HG02938 (cell line): ENCODE data around the gene ADRA2C.

ENCODE experiments used
- ATAC-seq: cut with Tn5 transposase; IDR thresholded peaks from one replicate; pipeline ENCODE4 v1.9.1; 2021; ENCODE audit warnings: mild to moderate bottlenecking, moderate library complexity; ENCODE audit not compliant: unreplicated experiment

The ADRA2C gene

DNA sequence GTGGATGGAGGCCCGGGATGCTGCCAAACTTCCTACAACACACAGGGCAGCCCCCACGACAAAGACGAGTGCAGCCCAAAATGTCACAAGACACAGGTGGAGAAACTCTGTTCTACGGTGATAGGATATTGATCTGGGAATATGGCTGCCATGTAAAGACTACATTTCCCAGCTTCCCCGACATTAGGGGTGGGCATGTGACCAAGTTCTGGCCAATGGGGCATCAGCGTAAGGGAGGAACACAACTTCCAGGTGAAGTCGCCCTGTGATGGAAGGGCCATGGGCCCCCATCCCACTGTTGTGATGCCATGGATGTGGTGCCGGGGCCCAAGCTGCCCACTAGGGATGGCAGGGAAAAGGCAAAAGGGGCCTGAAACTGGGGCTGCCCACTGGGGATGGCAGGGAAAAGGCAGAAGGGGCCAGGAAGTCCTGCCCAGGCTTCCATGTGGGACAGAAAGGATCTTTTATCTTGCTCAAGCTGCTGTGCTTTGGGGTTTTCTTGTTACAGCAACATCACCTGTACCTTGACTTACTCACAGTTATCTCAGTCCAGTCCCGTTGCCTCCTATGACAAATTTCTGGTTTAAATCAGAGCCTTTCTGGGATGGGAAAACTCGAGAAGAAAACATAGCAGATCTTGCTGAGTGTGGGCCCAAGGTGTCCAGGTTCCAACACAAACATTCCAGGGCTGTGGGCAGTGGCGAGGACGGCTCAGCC, 9.7 kb upstream of the ADRA2C start:
- ATAC-seq: no peak

DNA sequence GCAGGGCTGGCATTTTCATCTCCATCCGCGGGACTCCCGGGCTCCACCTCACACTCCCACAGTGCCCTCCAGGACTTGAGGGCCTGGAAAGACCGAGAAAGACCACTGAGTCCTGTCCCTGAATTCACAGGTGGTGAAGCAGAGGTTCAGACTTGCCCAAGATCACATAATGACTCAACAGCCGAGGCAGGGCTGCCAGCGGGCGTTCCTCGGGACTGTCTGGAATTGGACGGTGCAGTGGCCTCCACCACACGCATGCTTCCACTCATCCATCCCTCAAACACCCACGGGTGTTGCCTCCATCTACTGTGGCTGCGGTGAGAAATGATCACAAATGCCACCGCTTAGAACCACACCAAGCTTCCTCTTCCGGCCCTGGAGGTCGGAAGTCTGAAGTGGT, 6.9 kb upstream of the ADRA2C start:
- no peak for ATAC-seq

- ATAC-seq: no peak
Observed at GRCh38 chr4:3760346-3760745, 5.8 kb upstream of the ADRA2C start.

GRCh38 chr4:3760841-3761240, 5.3 kb upstream of the ADRA2C start:
- no peak for ATAC-seq

DNA sequence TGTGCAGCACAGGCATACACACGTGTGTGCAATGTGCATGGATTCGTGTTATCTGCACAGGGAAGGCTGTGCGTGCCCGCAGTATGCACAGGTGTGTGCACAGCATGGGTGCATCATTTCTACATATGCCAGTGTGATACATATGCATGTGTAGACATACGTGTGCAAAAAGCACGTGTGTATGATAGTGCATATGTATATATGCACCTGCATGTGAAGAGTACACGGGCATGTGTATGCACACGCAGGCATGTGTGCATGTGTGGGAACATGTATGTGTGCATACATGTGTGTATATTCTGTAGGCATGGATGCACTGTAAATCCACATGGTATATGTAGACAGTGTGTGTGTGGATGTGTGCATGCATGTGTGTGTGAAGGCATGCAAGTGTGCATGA, 3.9 kb upstream of the ADRA2C start:
- no peak for ATAC-seq

- ATAC-seq: no peak
Observed at GRCh38 chr4:3762753-3763549, 3.2 kb upstream of the ADRA2C start.

- ATAC-seq: no peak
Observed at GRCh38 chr4:3765271-3766035, 732 bp upstream of the ADRA2C start.

DNA sequence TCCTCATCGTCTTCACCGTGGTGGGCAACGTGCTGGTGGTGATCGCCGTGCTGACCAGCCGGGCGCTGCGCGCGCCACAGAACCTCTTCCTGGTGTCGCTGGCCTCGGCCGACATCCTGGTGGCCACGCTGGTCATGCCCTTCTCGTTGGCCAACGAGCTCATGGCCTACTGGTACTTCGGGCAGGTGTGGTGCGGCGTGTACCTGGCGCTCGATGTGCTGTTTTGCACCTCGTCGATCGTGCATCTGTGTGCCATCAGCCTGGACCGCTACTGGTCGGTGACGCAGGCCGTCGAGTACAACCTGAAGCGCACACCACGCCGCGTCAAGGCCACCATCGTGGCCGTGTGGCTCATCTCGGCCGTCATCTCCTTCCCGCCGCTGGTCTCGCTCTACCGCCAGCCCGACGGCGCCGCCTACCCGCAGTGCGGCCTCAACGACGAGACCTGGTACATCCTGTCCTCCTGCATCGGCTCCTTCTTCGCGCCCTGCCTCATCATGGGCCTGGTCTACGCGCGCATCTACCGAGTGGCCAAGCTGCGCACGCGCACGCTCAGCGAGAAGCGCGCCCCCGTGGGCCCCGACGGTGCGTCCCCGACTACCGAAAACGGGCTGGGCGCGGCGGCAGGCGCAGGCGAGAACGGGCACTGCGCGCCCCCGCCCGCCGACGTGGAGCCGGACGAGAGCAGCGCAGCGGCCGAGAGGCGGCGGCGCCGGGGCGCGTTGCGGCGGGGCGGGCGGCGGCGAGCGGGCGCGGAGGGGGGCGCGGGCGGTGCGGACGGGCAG, 792 bp downstream of the ADRA2C start:
- ATAC-seq: no peak

DNA sequence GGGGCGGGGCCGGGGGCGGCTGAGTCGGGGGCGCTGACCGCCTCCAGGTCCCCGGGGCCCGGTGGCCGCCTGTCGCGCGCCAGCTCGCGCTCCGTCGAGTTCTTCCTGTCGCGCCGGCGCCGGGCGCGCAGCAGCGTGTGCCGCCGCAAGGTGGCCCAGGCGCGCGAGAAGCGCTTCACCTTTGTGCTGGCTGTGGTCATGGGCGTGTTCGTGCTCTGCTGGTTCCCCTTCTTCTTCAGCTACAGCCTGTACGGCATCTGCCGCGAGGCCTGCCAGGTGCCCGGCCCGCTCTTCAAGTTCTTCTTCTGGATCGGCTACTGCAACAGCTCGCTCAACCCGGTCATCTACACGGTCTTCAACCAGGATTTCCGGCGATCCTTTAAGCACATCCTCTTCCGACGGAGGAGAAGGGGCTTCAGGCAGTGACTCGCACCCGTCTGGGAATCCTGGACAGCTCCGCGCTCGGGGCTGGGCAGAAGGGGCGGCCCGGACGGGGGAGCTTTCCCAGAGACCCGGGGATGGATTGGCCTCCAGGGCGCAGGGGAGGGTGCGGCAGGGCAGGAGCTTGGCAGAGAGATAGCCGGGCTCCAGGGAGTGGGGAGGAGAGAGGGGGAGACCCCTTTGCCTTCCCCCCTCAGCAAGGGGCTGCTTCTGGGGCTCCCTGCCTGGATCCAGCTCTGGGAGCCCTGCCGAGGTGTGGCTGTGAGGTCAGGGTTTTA, 1.5 kb downstream of the ADRA2C start:
- ATAC-seq: no peak

- no peak for ATAC-seq
Observed at GRCh38 chr4:3768842-3769641, 2.9 kb downstream of the ADRA2C start.

- no peak for ATAC-seq
Observed at GRCh38 chr4:3769642-3770184, 3.5 kb downstream of the ADRA2C start.

DNA sequence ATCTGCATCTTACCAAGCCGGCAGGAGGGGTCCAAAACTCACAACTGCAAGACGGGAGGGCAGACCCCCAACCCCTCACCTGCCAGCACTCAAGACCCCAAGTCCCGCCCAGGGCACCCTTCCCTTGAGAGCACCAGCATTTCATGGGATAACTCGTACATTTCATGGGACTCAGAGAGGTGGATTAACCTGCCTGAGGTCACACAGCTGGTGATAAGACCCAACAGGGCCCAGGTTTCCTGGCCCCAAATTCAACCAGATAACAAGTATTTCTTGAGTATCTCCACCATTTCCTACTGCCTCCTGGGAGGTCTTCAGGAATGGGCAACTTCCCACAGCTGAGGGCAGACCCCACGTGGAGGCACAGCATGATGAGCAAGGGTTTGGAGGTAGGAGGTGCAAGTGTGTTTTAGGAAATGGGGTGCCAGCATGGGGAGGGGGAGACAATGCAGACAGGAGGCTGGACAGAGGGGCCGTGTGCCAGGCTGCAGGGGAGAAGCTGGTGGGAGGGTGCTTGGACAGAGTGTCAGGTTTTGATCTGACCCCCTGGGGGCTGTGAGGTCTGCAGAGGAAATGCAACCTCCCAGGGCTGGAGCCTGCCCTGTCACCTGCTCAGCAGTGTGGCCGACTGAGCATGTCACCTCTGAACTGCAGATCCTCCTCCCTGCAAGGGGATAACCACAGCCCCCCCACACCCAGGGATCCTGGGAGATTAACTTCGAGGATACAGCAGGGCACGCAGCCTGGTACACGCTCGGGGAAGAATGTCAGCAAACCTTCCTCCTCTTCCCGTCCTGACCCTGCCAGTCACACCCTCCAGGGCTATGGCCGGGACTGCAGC, 4.4 kb downstream of the ADRA2C start:
- ATAC-seq: no peak

DNA sequence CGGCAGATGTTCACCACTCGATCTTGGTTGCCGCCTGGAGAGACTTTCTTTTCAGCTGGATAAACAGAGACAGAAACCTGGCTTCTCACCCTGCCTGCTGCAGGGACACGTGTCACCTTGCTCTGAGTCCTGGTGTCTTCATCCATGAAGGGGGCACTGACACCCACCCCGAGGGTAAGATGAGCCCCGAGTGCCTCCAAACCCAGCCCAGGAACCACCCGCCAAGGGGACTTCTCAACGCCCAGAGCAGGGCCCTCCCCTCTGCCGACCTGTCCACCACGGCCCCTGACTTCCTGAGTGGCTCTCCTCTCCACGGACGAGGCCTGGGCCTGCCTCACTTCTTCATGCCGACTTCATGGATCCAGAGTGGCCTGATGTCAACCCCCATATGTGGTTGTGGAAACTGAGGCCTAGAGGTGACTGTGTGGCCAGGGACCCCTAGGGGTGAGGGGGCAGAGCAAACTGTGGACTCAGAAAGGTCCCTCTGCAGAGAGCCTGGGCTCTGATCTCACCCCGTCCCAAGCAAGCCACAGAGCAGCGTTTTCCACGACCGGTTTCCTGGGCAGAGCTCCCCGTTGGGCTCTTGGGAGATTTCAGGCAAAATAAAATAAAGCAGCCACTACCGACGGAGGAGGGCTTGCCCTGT, 5.1 kb downstream of the ADRA2C start:
- ATAC-seq: no peak

GRCh38 chr4:3771939-3772495, 5.8 kb downstream of the ADRA2C start:
- ATAC-seq: no peak

DNA sequence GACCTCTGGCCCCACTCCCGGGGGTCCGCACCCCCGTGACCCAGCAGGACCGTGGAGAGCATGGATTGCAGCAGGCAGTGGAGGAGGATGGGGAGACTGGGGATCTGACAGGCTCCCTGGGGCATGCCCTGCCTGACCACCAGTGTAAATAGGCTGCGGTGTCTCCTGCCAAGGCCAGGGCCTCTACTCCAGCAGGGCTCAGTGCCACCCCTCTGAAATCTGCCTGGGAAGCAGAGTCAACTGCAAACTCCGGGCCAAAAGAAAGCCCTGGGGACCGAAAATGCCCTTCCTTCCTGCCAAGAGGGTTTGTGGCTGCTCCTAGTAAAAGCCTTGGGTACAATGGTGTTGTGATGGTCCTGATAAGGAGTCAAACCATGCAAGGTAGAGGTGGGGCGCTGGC, 6.4 kb downstream of the ADRA2C start:
- ATAC-seq: no peak

DNA sequence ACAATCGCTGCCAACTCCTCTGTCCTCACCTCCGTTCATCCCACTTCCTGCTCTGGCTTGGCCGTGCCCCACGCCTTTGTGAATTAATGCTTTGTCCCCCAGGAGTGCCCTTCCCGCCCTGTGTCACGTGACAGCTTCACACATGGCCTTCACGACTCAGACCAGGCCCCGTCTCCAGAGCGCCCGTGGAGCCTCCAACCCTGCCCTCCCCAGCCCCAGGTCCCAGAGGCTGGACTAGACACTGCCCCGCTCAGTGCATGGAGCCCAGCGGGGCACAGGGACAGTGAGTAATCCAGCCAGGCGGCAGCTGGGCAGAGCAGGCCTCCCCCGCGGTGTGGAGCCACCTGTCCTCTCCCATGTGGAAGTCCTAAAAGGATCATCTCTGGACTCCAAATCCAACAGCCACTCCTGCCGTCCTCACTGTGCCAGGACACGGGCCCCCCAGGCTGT, 7.4 kb downstream of the ADRA2C start:
- no peak for ATAC-seq

GRCh38 chr4:3774253-3774883, 8.2 kb downstream of the ADRA2C start:
- no peak for ATAC-seq
